GM12872 (cell line): Measurements from ENCODE around the gene AMN1.

Experiments used
- CTCF ChIP-seq: IDR thresholded peaks from 3 replicates; pipeline ENCODE4 v1.5.1; 2011; ENCODE audit warnings: low read depth, mild to moderate bottlenecking, low read length, moderate library complexity; ENCODE audit not compliant: insufficient read depth

Gene AMN1

GRCh38 chr12:31626270-31626995, 102.4 kb downstream of the AMN1 start:
- TF ChIP-seq CTCF: no peak

GRCh38 chr12:31622038-31622437, 106.8 kb downstream of the AMN1 start:
- no peak for TF ChIP-seq CTCF
